ENCODE data around the gene ZBTB7C. TPM values are rescaled to one million over a fixed set of nuclear protein-coding genes. Genes with fewer than 3 reads are reported as not detected.
"Not testable (repeated sequence)": the region's sequence is repeated elsewhere in the genome, so short reads cannot be mapped to it uniquely, and the experiment has no call there.

Gene ZBTB7C
- under 0.01 TPM in 1 of 2 replicates, not detected in the other for total RNA-seq

DNA sequence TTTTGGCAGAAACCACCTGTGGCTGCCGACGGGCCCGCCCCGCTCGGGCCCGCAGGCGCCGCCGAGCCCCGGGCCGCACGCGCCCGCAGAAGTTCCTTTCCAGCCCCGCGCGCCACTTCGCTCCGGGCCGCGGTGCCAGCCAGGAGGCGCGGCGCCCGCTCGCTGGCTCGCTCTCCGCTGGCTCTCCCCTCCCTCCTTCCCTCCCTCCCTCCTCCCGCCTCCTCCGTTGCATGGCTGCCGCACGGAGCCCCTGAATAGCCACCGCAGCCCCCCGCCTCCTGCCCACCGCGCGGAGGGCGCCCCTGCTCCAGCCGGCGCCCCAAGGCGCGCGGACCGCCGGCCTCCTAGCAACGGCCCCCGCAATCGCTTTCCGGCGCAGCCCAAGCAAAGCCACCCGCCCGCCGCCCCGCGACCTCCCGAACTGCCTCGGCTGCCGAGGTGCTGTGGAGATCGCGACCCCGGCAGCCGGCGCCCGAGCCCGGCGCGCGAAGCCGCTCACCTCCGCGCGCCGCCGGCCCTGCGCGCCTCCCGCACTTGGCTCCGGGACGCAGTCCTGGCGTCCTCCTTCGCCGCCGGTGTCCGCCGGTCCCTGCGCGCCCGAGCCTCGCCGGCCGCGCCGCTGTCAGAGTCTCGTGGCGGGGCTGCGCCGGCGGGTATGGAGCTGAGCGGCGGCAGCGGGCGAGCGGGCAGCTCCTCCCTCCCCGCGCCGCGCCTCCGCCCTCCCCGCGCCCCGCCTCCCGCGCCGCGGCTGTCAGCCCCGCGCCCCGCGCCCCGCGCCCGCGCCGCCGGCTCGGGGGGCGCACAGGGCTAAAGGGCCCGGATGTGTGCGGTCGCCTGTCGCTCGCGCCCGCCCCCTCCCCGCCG is at the start of gene ZBTB7C:
ZBTB7C (minus strand) TSS at position 657 of the 864 bp plus-strand sequence.
- peak; percentile 39 to 51 for DNase-seq (ENCODE audit: low read depth in 2 of 2)

- no peak for DNase-seq (ENCODE audit: low read depth in 2 of 2)
Observed at GRCh38 chr18:48456838-48457237, 47.7 kb upstream of the ZBTB7C start.

GRCh38 chr18:48455555-48456478 is 46.6 kb upstream of the ZBTB7C start:
- peak in 1 of 2 donors; percentile 18 for DNase-seq (ENCODE audit: low read depth in 2 of 2)

DNA sequence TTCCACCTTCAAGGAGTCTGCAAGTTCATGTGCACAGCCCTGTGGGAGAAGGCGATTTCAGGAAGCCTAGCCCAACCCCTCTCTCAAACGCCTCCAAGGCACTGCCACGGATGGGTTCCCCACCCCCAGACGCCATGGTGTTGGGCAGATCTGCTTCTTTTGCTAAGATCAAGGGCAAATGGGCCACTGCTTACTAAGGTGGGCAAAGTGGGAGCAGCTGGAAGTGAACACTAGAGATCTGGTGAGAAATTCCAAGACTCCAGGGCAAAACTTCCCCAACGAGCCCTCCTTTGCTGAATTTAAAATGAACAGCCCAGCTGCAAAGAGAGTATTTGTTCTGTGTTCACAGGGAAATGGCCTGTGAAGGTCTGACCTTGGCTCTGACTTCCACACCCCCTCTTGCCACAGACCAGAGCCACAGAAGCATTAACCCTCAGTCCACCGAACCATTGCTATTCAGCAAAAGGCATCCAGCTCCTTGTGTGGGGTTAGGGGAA is 45.1 kb upstream of the ZBTB7C start:
- DNase-seq (ENCODE audit: low read depth in 2 of 2) = no peak

GRCh38 chr18:48453330-48454066 is 44.3 kb upstream of the ZBTB7C start:
- no peak for DNase-seq (ENCODE audit: low read depth in 2 of 2)

DNA sequence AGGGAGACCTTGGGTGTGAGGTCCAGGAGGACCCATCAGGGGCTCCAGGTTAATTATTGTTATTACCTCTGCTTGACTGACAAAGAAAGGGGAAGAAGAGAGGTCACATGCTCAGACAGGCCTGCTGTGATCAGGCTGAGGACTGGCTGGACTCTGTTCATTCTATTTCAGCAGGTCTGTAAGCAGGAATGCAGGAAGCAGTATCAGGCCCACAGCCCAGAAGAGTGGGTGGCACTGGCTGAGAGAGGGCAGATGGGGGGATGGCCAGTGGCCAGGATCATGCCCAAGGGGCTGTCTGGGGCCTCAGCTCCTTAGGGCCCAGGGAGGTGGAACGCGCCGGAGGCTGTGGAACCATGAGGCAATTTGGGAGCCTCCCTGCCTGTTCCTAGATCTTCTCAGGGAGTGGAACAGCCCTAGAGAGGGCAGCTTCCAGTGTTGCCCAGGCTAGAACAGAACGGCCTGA is 43.7 kb upstream of the ZBTB7C start:
- no peak for DNase-seq (ENCODE audit: low read depth in 2 of 2)

DNA sequence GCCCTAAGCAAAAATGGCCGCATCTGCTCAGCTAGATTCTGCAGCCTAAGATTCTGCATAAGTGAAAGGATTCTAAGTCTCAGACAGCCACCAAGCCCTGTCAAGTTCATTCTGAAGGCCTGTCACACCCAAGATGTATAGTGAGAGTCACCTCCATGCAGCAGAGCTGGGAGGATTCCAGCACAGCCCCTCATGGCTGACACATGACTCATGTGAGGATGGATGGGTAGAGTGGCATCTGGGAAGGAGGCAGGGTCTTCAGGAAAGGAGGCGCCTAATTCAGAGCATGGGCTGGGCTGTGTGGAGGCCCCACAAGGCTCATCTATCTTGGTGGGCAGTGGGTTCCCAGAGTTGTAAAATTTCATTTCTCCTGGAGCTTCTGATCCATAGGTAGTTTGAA is 41.5 kb upstream of the ZBTB7C start:
- DNase-seq (ENCODE audit: low read depth in 2 of 2) = no peak

- DNase-seq (ENCODE audit: low read depth in 2 of 2) = peak; percentile 75 to 79
Observed at GRCh38 chr18:48446582-48447225, 37.5 kb upstream of the ZBTB7C start.

DNA sequence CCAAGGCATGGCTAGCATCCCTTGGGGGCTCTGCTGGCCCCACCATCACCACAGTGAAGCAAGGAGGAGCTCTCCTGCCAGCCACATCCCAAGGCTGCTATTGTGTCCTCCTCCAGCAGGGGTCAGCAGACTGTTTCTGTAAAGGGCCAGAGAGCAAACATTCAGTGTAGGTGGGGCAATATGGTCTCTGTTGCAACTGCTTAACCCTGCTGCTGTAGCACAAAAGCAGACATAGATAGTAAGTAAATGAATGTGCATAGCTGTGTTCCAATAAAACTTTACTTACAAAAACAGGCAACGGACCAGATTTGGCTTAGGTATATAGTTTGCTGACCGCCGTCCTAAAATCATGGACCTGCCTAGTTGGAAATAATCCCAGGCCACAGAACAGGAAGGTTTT is 36.4 kb upstream of the ZBTB7C start:
- DNase-seq (ENCODE audit: low read depth in 2 of 2) = peak; percentile 75 to 77

DNA sequence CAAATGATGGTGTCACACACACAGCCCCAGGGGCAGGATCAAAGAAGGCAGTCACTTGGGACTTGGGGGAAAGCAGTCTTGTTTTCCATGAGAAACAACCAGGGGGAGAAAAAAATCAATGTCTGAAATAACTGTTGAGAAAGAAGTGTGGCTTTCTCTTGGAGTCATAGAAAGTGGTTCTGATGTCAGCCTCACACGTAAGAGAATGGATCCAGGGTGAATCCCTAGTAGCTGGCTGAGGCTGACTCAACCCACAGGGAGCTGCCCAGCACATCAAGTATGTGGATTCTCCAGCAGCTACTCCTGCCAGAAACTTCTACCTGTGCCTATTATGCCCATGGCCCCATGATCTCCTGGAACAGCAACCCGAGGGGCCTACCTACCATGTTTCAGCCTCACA is 33.6 kb upstream of the ZBTB7C start:
- DNase-seq (ENCODE audit: low read depth in 2 of 2) = no peak

- peak; percentile 19 to 41 for DNase-seq (ENCODE audit: low read depth in 2 of 2)
Observed at GRCh38 chr18:48441405-48441881, 32.3 kb upstream of the ZBTB7C start.

DNA sequence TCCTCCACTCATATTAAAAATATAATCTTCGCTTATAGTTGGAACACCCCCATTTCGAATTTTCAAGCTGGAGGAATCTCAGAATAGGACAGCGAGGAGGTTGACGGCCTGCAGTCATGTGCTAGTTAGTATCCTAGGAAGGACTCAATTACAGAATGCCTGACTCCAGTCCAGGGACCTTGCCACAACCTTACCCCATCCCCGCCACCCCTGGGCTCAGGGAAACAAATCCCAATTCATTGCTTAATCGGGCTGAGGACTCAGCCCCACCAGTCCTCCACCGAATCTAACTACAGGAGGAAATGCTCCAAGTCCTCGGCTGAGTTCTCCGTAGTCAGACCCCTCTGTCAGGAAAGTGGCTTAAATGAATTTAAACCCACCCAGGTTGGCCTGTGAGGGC is 31.7 kb upstream of the ZBTB7C start:
- DNase-seq (ENCODE audit: low read depth in 2 of 2) = no peak

DNA sequence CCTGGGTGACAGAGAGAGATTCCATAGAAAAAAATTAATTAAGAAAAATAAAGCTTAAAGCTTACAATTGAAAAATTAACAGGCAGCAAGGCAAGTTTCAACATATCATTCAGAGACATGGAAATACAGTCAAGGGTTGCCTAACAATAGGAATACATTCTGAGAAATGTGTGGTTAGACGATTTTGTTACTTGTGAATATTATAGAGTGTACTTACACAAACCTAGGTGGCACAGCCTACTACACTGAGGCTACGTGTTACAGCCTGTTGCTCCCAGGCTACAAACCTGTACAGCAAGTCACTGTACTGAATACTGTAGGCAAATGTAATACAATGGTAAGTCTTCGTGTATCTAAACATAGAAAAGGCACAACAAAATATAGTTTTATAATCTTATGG is 27.7 kb upstream of the ZBTB7C start:
- DNase-seq (ENCODE audit: low read depth in 2 of 2) = no peak

DNA sequence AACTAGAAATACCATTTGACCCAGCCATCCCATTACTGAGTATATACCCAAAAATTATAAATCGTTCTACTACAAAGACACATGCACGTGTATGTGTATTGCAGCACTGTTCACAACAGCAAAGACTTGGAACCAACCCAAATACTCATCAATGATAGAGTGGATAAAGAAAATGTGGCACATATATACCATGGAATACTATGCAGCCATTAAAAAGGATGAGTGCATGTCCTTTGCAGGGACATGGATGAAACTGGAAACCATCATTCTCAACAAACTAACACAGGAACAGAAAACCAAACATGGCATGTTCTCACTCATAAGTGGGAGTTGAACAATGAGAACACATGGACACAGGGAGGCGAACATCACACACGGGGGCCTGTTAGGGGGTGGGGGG is 25.2 kb upstream of the ZBTB7C start:
- not testable (repeated sequence) for DNase-seq (ENCODE audit: low read depth in 2 of 2)

DNA sequence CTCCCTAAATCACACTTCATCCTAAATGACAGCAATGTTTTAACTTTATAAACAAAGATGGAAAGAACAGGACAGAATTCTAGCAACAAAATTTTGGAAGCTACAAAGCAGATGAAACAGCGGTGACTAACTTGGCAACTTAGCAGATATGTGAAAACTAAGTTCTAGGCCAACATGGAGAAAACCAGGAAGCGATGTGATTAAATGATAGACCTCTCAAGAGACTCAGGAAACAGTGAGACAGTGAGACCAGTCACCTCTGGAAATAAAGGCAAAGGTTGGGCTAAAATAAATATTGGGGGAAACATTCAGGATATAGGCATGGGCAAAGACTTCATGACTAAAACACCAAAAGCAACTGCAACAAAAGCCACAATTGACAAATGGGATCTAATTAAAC is 24.4 kb upstream of the ZBTB7C start:
- peak in 1 of 2 donors; percentile 75 for DNase-seq (ENCODE audit: low read depth in 2 of 2)

- DNase-seq (ENCODE audit: low read depth in 2 of 2) = no peak
Observed at GRCh38 chr18:48430150-48430549, 21.0 kb upstream of the ZBTB7C start.

DNA sequence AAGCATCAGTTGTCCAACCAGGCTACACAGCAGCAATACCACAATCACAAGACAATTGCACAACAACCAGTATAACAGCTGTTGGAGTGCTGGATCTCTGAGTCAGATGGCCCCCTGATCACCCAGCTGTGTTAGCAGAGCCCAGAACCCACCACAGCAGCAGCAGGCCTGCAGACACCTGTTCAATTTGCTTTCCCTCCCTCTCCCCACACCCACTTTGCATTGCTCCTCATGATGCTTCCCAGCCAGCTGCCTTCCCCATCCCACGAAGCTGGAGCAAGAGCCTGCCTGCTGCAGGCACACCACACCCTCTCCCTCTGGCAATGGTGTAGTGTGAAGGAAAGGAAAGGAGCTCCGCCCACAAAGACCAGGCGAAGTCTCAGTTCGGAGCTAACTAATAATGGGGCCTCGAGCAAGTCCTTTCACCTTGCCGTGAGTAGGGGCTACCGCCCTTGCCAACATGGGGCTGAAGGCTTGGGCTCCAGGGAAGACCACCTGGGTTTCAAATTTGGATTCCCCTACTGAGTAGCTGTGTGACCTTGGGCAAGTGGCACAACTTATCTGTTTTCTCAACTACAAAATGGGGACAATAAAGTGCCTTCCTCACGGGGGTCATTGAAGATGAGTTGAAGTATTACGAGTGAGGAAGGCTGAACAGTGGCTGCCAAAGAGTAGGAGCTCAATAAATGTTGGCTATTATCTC is 19.4 kb upstream of the ZBTB7C start:
- DNase-seq (ENCODE audit: low read depth in 2 of 2) = no peak

- no peak for DNase-seq (ENCODE audit: low read depth in 2 of 2)
Observed at GRCh38 chr18:48422947-48423378, 13.8 kb upstream of the ZBTB7C start.

- no peak for DNase-seq (ENCODE audit: low read depth in 2 of 2)
Observed at GRCh38 chr18:48419277-48420022, 10.3 kb upstream of the ZBTB7C start.

All from lung microvascular endothelial cell (primary cell).